Subcutaneous adipose tissue (tissue), 4 donors: ENCODE measurements around the gene ZMIZ2. TPM values are rescaled to one million over a fixed set of nuclear protein-coding genes. Genes with fewer than 3 reads are reported as not detected.

ENCODE experiments used
- CTCF ChIP-seq: fragments of 450-650 bp; IDR thresholded peaks from one replicate; pipeline ENCODE4 v1.5.1; 2016; ENCODE audit warnings: low read depth, mild to moderate bottlenecking, control low read depth, antibody characterized with exemption, moderate library complexity
- total RNA-seq, 4 donors: library from RNA; depleted of rRNA; stranded (reverse); fragments of >200 nt; gene quantifications; one replicate each; pipeline ENCODE4 v1.1.0, GENCODE V29; 2016

ZMIZ2 gene
- total RNA-seq, 4 donors from 2014 or later = 7.3 to 21.1 (median 12.2) TPM

GRCh38 chr7:44720301-44720700 lies 28.3 kb upstream of the ZMIZ2 start:
- no peak for TF ChIP-seq CTCF

DNA sequence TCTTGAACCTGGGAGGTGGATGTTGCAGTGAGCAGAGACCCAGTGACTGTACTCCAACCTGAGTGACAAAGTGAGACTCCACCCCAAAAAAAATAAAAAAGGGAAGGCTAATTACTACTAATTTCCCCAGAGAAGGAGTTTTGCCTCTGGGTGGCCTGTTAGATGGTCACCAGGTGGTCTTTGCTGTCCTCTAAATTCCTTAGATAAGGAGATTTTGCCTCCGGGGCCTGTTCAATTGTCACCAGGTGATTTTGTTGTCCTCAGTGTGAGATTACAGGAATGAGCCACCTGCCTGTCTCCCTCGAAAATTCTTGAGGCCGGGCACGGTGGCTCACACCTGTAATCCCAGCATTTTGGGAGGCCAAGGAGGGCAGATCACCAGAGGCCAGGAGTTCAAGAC lies 24.4 kb upstream of the ZMIZ2 start:
- TF ChIP-seq CTCF = no peak

DNA sequence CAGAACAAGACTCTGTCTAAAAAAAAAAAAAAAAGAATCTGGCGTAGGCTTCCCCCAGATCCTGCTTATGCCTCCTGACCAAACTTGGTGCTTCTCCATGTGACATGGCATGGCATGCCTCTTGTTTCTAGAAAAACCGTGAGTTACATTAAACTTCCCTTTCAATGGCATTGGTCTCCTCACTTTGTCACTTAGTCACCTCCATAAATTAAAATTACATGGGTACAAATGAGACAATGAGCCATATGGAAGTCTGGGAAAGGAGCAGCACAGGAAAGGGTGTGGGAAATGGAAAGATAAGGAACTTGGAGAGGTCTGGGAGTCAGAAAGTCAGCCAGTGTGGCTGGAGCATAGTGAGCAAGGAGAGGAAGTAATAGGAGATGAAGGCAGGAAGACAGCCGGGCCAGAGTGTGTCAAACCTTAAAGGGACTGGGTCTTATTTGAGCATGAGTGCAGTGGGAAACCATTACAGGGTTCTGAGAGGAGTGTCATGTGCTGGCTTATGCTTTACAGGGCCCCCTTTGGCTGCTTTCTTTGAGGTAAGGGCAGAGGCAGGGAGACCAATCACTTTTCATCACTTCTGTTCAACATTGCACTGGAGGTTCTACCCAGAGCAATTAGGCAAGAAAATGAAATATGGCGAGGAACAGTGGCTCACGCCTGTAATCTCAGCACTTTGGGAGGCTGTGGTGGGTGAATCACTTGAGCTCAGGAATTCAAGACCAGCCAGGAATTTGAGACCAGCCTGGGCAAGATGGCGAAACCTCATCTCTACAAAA lies 21.3 kb upstream of the ZMIZ2 start:
- TF ChIP-seq CTCF = no peak

GRCh38 chr7:44727937-44728262 lies 20.7 kb upstream of the ZMIZ2 start:
- TF ChIP-seq CTCF = no peak

GRCh38 chr7:44729949-44730590 lies 18.6 kb upstream of the ZMIZ2 start:
- TF ChIP-seq CTCF = no peak

- TF ChIP-seq CTCF = no peak
Observed at GRCh38 chr7:44733708-44734481, 14.8 kb upstream of the ZMIZ2 start.
